ENCODE measurements around the gene KRT34.

DNA sequence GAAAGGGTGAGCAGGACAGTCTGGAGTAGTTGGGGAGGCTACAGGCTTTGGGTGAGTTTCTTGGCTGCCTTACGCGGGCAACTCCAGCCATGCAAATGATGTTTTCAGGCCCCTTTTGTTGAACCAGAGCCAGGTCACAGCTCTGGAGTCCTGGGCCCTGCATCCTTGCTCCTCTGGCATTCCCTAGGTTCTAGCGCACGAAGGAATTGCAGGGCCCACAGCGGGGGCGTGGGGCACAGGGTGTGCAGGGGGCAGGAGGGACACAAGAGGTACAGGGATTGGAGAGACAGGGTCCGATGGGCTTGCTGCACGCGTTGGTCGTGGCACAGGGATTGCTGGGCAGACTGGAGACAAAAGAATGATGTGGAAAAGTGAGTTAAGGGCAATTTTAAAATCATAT lies 11.7 kb upstream of the KRT34 start:
- TF ChIP-seq TAF1 (IDR thresholded peaks at IDR 0.05; ENCODE audit: low read depth, low read length) (no peak), POLR2AphosphoS5 (IDR thresholded peaks at IDR 0.05; ENCODE audit: low read depth, low read length) (no peak)
